Upper lobe of left lung (tissue), 4 donors: ENCODE results near the gene HEXIM2.

Source experiments
- CTCF ChIP-seq, 6 experiments: fragments of 450-650 bp in 4 of 6; fragments of 200-600 bp in 2 of 6; sonication (generic) in 2 of 6; IDR thresholded peaks; one replicate each; pipeline ENCODE4 v1.5.1; 2016 to 2019; ENCODE audit warnings: antibody characterized with exemption in 6 of 6
- POLR2A ChIP-seq, 4 donors: fragments of 450-650 bp; IDR thresholded peaks; one replicate each; pipeline ENCODE4 v1.5.1; 2016 to 2017; ENCODE audit warnings: antibody characterized with exemption in 4 of 4, mild to moderate bottlenecking in 2 of 4
- POLR2AphosphoS5 ChIP-seq, 2 donors: sonication (generic); formaldehyde crosslinking; IDR thresholded peaks; one replicate each; pipeline ENCODE4 v1.5.1; 2017; ENCODE audit warnings: antibody characterized with exemption in 2 of 2

- no peak for TF ChIP-seq POLR2AphosphoS5 (IDR thresholded peaks at IDR 0.05)
- no peak for TF ChIP-seq CTCF (IDR thresholded peaks at IDR 0.05)
- TF ChIP-seq POLR2A (IDR thresholded peaks at IDR 0.05), result no peak
Observed at GRCh38 chr17:45171338-45172231, 9.9 kb downstream of the HEXIM2 start.
